Urothelium cell line (cell line): ENCODE measurements around the gene THOC1.

Experiments
- DNase-seq: peaks from one replicate; pipeline ENCODE4 v3.0.0; 2011; ENCODE audit warnings: low spot score, mixed read lengths
- FAIRE-seq: peaks from 2 replicates; lab custom pipeline; 2011; peaks lifted over from hg19 to GRCh38; lab: Jason Lieb, UNC

Gene THOC1

GRCh38 chr18:275486-275885 lies 7.6 kb upstream of the THOC1 start:
- FAIRE-seq (no peak), DNase-seq (no peak)

DNA sequence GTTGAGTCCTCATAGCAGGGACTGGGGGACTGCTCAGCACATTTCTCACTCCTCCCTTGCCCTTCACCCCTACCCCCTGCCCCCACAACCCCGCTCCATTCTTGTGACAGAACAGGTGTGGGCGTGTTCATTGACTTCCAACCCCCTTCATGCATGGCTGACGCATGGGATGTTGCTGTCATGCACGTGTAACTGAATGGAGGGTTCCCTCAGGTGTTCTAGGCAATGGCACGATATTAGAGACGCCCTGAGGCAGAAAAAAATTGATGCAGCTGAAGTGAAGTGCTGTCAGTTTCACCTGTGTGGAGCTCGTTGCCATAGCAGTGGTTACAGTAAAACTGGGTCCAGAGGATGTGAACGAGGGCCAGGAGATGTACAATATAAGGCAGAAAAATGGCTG lies 6.5 kb upstream of the THOC1 start:
- FAIRE-seq (no peak), DNase-seq (no peak)

GRCh38 chr18:273525-273924 lies 5.7 kb upstream of the THOC1 start:
- DNase-seq = no peak
- FAIRE-seq = no peak

DNA sequence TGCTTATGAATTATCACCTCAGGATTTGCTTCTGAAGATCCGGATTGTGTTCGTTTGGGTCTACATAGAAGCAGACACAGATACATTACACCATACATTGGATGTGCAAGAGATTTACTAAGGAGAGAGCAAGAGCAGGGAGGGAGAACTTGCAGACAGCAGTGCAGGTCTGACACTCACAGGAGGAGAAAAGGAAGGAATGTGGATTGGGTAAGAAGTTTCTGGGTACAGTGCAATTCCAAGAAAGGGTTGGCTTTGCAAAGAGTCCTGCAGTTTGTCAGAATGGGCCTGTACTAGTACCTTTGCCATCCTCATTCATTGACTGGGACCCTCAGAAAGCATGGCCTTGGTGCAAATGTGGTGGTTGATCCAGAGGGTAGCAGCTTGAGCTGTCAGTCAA lies 4.8 kb upstream of the THOC1 start:
- FAIRE-seq = no peak

GRCh38 chr18:269480-270095 lies 1.7 kb upstream of the THOC1 start:
- no peak for FAIRE-seq
- DNase-seq = no peak

More for the DNA sequence above, 4.8 kb upstream of the THOC1 start:
- DNase-seq = no peak

DNA sequence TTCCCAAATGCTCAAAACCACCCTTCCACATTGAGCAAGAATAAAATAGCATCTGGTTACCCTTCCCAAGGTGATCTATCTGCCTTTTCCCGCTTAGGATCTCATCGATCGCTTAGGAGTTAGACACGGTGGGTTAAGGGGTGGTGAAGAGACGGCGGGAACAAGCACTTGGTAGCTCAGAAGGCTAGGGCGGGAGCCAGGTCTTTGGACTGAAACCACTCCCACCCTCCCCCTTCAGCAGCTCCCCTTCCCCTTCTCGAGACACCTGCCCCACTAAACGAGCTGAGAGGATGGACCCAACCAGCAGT lies 513 bp downstream of the THOC1 start:
- no peak for DNase-seq
- FAIRE-seq = no peak

DNA sequence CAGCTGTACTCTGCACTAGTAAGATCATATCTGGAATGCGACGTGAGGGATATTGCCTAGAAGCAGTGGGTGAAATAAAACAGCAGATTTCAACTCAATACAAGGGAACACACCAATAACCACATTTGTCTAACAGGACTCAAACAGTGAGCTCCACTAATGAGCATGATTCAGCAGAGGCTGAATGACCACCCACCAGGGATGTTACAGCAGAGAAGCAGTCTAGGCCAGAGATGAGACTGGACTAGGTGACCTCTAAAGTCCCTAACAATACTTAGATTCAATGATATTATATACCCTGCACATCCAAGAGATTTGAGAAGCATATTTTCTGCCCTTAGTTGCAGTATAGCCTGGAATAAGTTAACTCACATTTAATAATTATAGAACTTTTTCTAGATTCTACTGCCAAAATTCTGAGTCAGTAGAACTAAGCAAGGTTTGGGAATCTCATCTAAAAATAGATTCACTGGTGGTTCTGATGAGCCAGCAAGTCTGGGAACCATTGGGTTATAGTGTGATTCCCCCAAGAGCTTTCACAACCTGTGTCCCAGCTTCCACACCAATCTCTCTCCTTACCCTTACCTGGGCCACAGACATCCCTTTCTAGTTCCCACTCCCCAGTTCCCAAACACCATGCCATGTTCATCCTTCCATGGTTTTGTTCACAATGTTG lies 6.3 kb downstream of the THOC1 start:
- FAIRE-seq = no peak
- DNase-seq = no peak

- FAIRE-seq (no peak), DNase-seq (no peak)
Measured at GRCh38 chr18:260547-260946, 7.3 kb downstream of the THOC1 start.

GRCh38 chr18:255171-255570 lies 12.7 kb downstream of the THOC1 start:
- FAIRE-seq = no peak
- no peak for DNase-seq

GRCh38 chr18:253121-253520 lies 14.7 kb downstream of the THOC1 start:
- FAIRE-seq = no peak
- DNase-seq = no peak

- no peak for DNase-seq
- no peak for FAIRE-seq
Measured at GRCh38 chr18:251572-251971, 16.3 kb downstream of the THOC1 start.

- no peak for FAIRE-seq
- DNase-seq = no peak
Measured at GRCh38 chr18:250685-251084, 17.2 kb downstream of the THOC1 start.

GRCh38 chr18:248053-248452 lies 19.8 kb downstream of the THOC1 start:
- no peak for FAIRE-seq
- no peak for DNase-seq

GRCh38 chr18:245282-245847 lies 22.5 kb downstream of the THOC1 start:
- DNase-seq (no peak), FAIRE-seq (no peak)

DNA sequence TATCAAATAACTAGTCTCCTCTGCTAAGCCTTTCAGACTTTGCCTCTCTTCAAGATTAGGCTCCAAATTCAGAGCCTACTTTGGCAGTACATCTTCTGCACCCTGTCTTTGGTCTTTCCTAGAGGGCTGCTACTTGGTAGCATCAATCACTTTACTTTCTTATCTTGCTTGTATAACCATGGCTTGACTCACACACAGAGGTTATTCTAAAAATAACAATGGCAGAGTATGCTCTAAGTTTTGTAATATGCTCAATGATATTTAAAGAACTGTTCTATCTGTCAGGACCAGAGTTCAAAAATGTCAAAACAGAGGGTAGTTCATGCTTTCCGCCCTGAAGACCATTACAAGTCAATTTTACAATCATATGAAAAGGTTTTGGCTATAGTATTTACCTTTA lies 27.7 kb downstream of the THOC1 start:
- DNase-seq (no peak), FAIRE-seq (no peak)

DNA sequence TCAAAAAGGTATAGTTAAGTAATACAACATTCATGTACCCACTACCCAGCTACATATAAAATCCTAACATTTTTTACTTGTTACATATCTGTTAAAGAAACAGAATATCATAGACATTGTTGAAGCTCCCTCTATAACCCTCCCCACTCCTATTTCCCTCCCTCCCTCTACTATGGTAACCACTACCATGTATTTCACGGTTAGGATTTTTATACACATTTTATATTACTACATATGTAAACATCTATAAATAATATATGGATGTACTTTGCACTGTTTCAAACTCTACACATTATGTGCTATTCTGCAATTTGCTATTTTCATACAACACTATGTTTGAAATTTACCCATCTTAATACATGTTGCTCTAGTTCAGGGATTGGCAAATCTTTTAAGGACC lies 36.3 kb downstream of the THOC1 start:
- FAIRE-seq (no peak), DNase-seq (no peak)

- DNase-seq (no peak), FAIRE-seq (no peak)
Measured at GRCh38 chr18:228586-228985, 39.3 kb downstream of the THOC1 start.

DNA sequence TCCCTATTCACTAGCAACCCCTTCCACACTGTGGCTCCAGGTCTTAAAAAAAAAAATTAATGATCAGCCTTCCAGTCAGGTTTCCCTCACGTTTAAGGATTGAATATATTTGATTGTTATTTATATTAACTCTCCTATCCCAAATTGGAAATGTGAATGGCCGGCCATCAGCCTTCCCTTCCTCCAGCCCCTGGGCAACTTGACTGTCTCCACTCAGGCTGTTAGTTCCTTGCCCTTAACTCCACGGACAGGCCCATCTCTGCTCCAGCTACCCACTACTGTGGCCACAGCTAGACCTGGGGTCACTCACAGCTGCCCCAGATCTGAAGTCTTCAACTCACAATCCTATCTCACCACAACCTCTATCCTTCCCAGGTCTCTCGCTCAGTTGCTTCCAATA lies 39.9 kb downstream of the THOC1 start:
- DNase-seq (no peak), FAIRE-seq (no peak)

DNA sequence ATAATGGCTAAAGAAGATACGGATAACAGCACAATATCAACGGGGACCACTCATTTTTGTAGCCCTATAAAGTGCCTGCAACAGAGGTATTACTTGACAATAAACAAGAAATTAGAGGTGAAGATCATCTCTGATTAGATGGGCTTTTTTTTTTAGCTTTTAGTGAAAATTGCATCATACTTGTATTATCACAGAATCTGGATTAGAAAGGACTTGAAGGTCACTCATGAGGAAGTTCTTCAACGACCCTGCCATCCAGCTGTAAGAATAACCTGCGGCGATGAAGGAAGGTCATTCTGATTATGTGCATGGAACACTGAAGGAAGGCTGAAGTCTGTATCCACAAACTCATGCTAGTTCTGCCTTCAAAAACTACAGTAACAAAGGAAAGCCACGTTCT lies 40.5 kb downstream of the THOC1 start:
- FAIRE-seq (no peak), DNase-seq (no peak)

GRCh38 chr18:225745-226144 lies 42.1 kb downstream of the THOC1 start:
- DNase-seq (no peak), FAIRE-seq (no peak)

- FAIRE-seq (no peak), DNase-seq (no peak)
Measured at GRCh38 chr18:220708-221107, 47.1 kb downstream of the THOC1 start.

- FAIRE-seq = no peak
- DNase-seq = no peak
Measured at GRCh38 chr18:217532-218336, 50.1 kb downstream of the THOC1 start.
